ENCODE measurements around the gene CATSPERD.
A peak's percentile ranks its signal among the peaks of the same experiment; 100 is the strongest.

GRCh38 chr19:5694956-5695648, 25.3 kb upstream of the CATSPERD start:
- TF ChIP-seq, protein P1, sequence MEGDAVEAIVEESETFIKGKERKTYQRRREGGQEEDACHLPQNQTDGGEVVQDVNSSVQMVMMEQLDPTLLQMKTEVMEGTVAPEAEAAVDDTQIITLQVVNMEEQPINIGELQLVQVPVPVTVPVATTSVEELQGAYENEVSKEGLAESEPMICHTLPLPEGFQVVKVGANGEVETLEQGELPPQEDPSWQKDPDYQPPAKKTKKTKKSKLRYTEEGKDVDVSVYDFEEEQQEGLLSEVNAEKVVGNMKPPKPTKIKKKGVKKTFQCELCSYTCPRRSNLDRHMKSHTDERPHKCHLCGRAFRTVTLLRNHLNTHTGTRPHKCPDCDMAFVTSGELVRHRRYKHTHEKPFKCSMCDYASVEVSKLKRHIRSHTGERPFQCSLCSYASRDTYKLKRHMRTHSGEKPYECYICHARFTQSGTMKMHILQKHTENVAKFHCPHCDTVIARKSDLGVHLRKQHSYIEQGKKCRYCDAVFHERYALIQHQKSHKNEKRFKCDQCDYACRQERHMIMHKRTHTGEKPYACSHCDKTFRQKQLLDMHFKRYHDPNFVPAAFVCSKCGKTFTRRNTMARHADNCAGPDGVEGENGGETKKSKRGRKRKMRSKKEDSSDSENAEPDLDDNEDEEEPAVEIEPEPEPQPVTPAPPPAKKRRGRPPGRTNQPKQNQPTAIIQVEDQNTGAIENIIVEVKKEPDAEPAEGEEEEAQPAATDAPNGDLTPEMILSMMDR (IDR thresholded peaks at IDR 0.05; ENCODE audit: low read depth, low read length), result no peak
- TF ChIP-seq POLR2A (IDR thresholded peaks at IDR 0.05; ENCODE audit: extremely low read depth, insufficient read length), result peak; percentile 16
- TF ChIP-seq, protein P2, sequence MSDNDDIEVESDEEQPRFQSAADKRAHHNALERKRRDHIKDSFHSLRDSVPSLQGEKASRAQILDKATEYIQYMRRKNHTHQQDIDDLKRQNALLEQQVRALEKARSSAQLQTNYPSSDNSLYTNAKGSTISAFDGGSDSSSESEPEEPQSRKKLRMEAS (IDR thresholded peaks at IDR 0.05; ENCODE audit: low read depth, low read length), result no peak
